ENCODE measurements around the gene EXOG.
A peak's percentile ranks its signal among the peaks of the same experiment; 100 is the strongest.

DNA sequence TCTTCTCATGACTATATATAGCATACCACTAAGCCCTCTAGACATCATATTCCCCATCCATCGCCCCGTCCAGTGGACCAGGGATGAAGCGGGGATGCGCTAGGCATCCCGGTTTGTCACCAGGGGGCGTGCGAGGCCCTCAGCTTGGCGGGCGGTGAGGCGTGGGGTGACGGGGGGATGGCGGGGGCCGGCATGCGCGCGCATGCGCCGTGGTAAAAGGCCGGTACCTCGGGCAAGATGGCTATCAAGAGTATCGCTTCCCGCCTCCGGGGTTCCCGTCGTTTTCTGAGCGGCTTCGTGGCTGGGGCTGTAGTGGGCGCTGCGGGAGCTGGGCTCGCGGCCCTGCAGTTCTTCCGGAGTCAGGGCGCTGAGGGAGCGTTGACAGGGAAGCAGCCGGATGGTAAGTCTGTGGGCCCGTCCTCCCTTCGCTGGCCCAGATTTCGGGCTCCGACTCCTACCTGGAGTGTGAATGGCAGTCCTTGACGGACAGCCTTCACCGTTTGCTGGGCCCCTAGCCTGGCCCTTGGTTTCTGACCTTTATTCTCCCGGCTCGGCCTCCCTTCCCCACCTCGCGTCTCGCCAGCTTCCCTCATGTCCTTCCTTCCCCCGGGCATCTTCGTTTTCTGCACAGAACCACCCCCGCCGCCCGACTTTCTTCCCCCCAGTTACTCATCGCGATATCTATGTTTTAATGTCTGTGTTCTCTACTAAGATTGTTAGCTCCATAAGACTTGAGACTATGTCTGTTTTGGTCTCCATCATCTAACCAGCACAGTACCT lies at the start of gene EXOG:
- TF ChIP-seq, protein P1, sequence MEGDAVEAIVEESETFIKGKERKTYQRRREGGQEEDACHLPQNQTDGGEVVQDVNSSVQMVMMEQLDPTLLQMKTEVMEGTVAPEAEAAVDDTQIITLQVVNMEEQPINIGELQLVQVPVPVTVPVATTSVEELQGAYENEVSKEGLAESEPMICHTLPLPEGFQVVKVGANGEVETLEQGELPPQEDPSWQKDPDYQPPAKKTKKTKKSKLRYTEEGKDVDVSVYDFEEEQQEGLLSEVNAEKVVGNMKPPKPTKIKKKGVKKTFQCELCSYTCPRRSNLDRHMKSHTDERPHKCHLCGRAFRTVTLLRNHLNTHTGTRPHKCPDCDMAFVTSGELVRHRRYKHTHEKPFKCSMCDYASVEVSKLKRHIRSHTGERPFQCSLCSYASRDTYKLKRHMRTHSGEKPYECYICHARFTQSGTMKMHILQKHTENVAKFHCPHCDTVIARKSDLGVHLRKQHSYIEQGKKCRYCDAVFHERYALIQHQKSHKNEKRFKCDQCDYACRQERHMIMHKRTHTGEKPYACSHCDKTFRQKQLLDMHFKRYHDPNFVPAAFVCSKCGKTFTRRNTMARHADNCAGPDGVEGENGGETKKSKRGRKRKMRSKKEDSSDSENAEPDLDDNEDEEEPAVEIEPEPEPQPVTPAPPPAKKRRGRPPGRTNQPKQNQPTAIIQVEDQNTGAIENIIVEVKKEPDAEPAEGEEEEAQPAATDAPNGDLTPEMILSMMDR (IDR thresholded peaks at IDR 0.05) = peak; percentile 88 to 98 (median 92)
- TF ChIP-seq POLR2A (IDR thresholded peaks at IDR 0.05) = peak in 1 of 2 donors; percentile 46
